Pancreas (tissue), 10 donors: Measurements from ENCODE around the gene ADAT3. TPM values are rescaled to one million over a fixed set of nuclear protein-coding genes. Genes with fewer than 3 reads are reported as not detected.
"Not testable (repeated sequence)": the region's sequence is repeated elsewhere in the genome, so short reads cannot be mapped to it uniquely, and the experiment has no call there.

ENCODE experiments used
- ATAC-seq, 4 donors: fragments of 200-7000 bp; cut with Tn5 transposase; one replicate each; pipeline versions ENCODE4 v1.8.0 to v1.9.1; 2020; ENCODE audit warnings: mild to moderate bottlenecking in 4 of 4, moderate library complexity in 4 of 4
- DNase-seq, 6 donors: peaks; one replicate each; pipeline ENCODE4 v3.0.0-alpha.2; 2020
- FAIRE-seq: peaks from 2 replicates; lab custom pipeline; 2012; peaks lifted over from hg19 to GRCh38; lab: Jason Lieb, UNC
- H3K27ac ChIP-seq, 4 donors: fragments of 200-600 bp; sonication (generic); 1 replicate in 3 of 4; 2 replicates in 1 of 4; pipeline versions ENCODE4 v1.5.0 to v1.8.0; 2020
- H3K27me3 ChIP-seq, 4 donors: fragments of 200-600 bp; one replicate each; pipeline ENCODE4 v1.8.0; 2021
- H3K36me3 ChIP-seq, 3 donors: fragments of 200-600 bp; sonication (generic) in 1 of 3; one replicate each; pipeline versions ENCODE4 v1.5.0 to v1.8.0; 2020 to 2021
- H3K4me1 ChIP-seq, 3 donors: fragments of 200-600 bp; one replicate each; pipeline ENCODE4 v1.8.0; 2021
- H3K4me3 ChIP-seq, 4 donors: fragments of 200-600 bp; sonication (generic) in 2 of 4; one replicate each; pipeline versions ENCODE4 v1.5.0 to v1.8.0; 2020 to 2021
- H3K9me3 ChIP-seq, 4 donors: fragments of 200-600 bp; one replicate each; pipeline ENCODE4 v1.8.0; 2021
- CTCF ChIP-seq, 4 donors: fragments of 200-600 bp; sonication (generic) in 3 of 4; IDR thresholded peaks; one replicate each; pipeline versions ENCODE4 v1.5.0 to v1.8.0; 2021; ENCODE audit warnings: antibody characterized with exemption in 4 of 4
- WGBS, 2 donors: extraction: QIAGEN DNeasy Blood & Tissue Kit; methylation state at CpG; one replicate each; pipeline ENCODE4 v1.1.7; 2013; 5-methylcytosine and 5-hydroxymethylcytosine counted together
- intact Hi-C, 3 donors: fragments of 100-400 bp; cut with DNase I; formaldehyde crosslinking; loops; one replicate each; pipeline versions ENCODE4 v1.11.1 to v1.14.2; 2022
- polyA plus RNA-seq, 2 donors: library from polyadenylated mRNA; stranded (reverse); fragments of 200-250 nt; gene quantifications; one replicate each; pipeline ENCODE4 v1.2.3, GENCODE V29; 2013
- total RNA-seq, 6 donors: library from RNA; stranded (reverse); fragmentation: NEBNext Ultra II Directional in 4 of 6; extraction: Animal tissue kit (Norgen Biotek cat#: 25700) in 4 of 6; gene quantifications; one replicate each; pipeline versions ENCODE4 v1.2.1 to v1.2.4, GENCODE V29; 2021 to 2023
- donor health status: healthy with polysubstance abuse.
- donor health status: DM: no; HTN: no; CAD: no; lungs with moderate emphysema.
- donor health status: DM: no; HTN: no; CAD: no.
- donor health status: control.
- donor health status: control.
- donor health status: Bipolar disorder and iron deficiency.
- donor health status: DM: yes; HTN: yes; CAD: no.
- donor health status: DM: no; HTN: no; CAD: no.
- donor health status: DM: no; HTN: no; CAD: no.
- donor health status: DM: yes; HTN: yes; CAD: no.

ADAT3 gene
- total and polyA plus RNA-seq, 8 donors: 2.0 to 10.1 (median 5.0) TPM

- intact Hi-C loops: no loop called here
- Histone ChIP-seq H3K36me3 (peaks cover 0 to 5% (median 0%) of the 10 kb centered on the region in 3 donors), H3K27ac (peak overlapping the region; percentile 88 to 95 (median 93)), H3K9me3 (no peaks in the 10 kb centered on the region), H3K4me3 (peak overlapping the region; percentile 78 to 99 (median 97)), H3K4me1 (peaks cover 19 to 30% (median 22%) of the 10 kb centered on the region in 3 donors), H3K27me3 (no peaks in the 10 kb centered on the region)
- ATAC-seq (peak; percentile 91 to 95 (median 94)), FAIRE-seq (no peak), DNase-seq (peak; percentile 87 to 96 (median 90))
- no peak for TF ChIP-seq CTCF (IDR thresholded peaks at IDR 0.05)
- 1% methylated on average over 68 to 87 of the region's 87 CpGs for WGBS, 2 donors
Observed at GRCh38 chr19:1875646-1876495, 29.3 kb upstream of the ADAT3 start.

GRCh38 chr19:1876496-1877279, 28.5 kb upstream of the ADAT3 start:
- H3K9me3 ChIP-seq, intact Hi-C loops, FAIRE-seq, H3K36me3 ChIP-seq, H3K27me3 ChIP-seq: not testable (repeated sequence)
- Histone ChIP-seq H3K4me3 (peak overlapping the region; percentile 78 to 99 (median 97)), H3K27ac (peak overlapping the region; percentile 88 to 95 (median 93)), H3K4me1 (peaks cover 11 to 25% (median 16%) of the 10 kb centered on the region in 3 donors)
- WGBS, 2 donors: 49 to 53% methylated on average over 39 to 47 of the region's 53 CpGs
- DNase-seq (peak in 3 of 6 donors; percentile 36 to 67 (median 54)), ATAC-seq (peak in 2 of 4 donors; percentile 4 to 6)

- H3K4me1 ChIP-seq: peaks cover 10 to 25% (median 16%) of the 10 kb centered on the region in 3 donors
- H3K9me3 ChIP-seq, H3K27me3 ChIP-seq, H3K36me3 ChIP-seq, ATAC-seq, H3K4me3 ChIP-seq, DNase-seq, H3K27ac ChIP-seq, FAIRE-seq, intact Hi-C loops: not testable (repeated sequence)
- WGBS, 2 donors: 79% methylated on average over 31 to 38 of the region's 47 CpGs
Observed at GRCh38 chr19:1877280-1877660, 27.9 kb upstream of the ADAT3 start.

DNA sequence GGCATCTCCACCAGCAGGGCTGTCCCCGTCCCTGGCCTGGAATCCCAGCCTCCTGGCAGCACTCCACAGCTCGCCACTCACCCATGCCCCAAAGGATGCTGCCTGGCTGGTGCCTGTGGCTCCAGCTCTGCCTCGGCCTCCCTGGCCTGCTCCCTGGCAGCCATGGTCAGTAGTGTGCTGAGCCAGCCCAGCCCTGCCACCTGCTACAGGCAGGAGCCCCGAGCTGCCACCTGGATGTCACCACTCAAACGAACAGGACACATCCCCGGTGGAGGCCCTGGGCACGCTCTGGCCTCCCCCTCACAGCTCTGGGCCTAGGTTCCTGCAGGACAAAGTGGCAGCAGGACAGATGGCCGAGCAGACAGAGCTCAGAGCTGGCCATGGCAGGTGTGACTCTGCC, 26.6 kb upstream of the ADAT3 start:
- H3K27ac ChIP-seq, H3K9me3 ChIP-seq, H3K4me3 ChIP-seq, ATAC-seq, H3K27me3 ChIP-seq, H3K36me3 ChIP-seq, DNase-seq, intact Hi-C loops, FAIRE-seq: not testable (repeated sequence)
- peaks cover 7 to 23% (median 10%) of the 10 kb centered on the region in 3 donors for H3K4me1 ChIP-seq
- 76 to 80% methylated on average over 7 to 8 of the region's 8 CpGs for WGBS, 2 donors

DNA sequence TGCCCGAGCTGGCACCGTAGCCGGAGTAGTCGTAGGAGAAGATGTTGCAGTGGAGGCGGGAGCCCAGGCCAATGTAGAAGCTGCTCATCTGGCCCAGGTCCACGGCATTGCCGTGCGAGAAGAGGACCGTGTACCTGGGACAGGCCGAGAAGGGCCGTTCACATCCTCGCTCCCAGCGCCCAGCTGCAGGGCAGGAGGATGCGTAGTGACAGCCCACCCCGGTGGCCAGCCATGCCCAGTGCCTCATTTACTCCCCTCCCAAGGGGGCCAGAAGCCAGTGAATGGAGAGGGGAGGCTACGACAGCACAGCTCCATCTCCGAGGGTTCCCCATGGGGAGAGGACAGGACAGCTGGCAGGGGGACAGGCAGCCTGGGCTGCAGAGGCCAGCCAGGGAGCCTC, 25.2 kb upstream of the ADAT3 start:
- H3K4me3 ChIP-seq, H3K36me3 ChIP-seq, FAIRE-seq, H3K27me3 ChIP-seq, intact Hi-C loops, ATAC-seq, H3K27ac ChIP-seq, H3K9me3 ChIP-seq: not testable (repeated sequence)
- DNase-seq: peak in 1 of 6 donors; percentile 74
- WGBS, 2 donors: 85 to 87% methylated on average over 13 to 17 of the region's 17 CpGs
- H3K4me1 ChIP-seq: peaks cover 0 to 18% (median 10%) of the 10 kb centered on the region in 3 donors

DNA sequence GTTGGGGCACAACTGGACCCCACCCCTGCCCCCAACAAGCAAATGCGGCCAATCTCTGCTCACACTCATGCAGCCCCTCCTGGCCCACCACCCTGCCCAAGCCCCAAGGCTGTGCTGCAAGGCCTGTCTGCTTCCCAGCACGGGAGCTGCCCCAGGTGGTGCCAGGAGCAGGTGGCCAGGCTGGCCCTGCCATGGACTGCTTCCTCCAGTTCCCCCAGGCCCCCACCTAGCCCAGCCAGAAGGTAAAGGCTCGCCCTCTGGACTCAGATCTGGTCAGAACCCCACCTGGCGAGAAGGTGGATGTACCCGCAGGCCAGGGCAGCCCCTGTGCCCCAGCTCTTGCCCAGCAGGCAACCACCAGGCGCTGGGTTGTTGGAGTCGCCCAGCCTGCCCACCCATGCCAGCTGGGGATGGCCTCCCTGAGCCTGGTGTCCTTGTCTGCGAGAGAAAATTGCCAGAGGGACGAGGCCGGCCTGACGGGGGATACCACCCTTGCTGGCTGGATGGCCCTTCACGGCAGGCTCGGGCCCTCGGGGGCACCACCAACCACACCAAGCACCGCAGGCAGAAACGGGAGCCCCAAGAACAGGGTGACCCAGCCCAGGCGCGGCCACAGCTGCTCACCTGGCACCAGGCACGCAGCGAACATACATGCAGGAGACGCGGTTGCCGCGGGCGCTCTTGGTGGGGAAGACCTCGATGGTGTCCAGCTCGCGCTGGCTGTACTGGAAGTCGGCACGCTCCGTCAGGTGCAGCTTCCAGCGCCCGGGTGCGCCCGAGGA, 24.4 kb upstream of the ADAT3 start:
- no peak for ATAC-seq
- intact Hi-C loops: no loop called here
- H3K4me3 ChIP-seq: no peak overlapping the region
- TF ChIP-seq CTCF (IDR thresholded peaks at IDR 0.05): no peak
- no peaks in the 10 kb centered on the region for H3K9me3 ChIP-seq
- H3K27ac ChIP-seq: no peak overlapping the region
- WGBS, 2 donors: 88 to 91% methylated on average over 19 to 34 of the region's 35 CpGs
- DNase-seq: peak in 1 of 6 donors; percentile 80
- peaks cover 0 to 18% (median 10%) of the 10 kb centered on the region in 3 donors for H3K4me1 ChIP-seq
- FAIRE-seq: no peak
- peaks cover 0 to 5% (median 0%) of the 10 kb centered on the region in 3 donors for H3K36me3 ChIP-seq
- H3K27me3 ChIP-seq: no peaks in the 10 kb centered on the region

DNA sequence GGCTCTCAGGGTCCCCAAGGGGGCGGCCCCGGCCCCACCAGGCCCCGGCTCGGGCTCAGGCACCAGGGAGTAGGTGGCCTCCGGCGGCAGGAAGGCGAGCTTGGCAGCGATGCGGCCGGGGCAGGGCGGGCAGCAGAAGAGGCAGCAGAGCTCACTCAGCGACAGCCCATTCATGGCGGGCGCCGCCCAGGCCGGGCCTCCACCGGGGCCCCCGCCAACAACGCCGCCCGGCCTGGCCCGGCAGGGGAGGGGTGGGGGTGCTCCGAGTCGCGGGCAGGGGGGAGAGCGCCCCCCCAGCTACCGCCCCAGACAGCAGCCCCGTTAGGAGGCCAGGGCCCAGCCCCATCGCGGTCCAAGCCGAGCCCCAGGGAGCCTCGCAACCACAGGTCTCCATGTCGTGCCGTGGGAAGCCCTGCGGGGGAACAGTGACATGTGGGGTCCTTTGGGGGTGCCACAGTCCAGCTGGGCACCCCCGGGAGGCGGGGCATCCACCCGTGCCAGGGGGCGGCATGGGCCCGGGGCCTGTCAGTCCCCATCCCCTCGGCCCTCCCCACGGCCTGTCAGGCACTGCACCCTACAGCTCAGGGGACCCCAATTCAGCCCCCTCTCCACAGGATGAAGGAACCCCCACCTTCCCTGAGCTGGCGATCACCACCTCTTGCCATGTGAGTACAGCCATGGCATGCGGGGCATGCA, 23.7 kb upstream of the ADAT3 start:
- Histone ChIP-seq H3K27ac (peak overlapping the region in 1 of 4 donors; percentile 28), H3K4me1 (peaks cover 0 to 14% (median 10%) of the 10 kb centered on the region in 3 donors)
- H3K9me3 ChIP-seq, ATAC-seq, H3K27me3 ChIP-seq, DNase-seq, FAIRE-seq, intact Hi-C loops, H3K4me3 ChIP-seq, H3K36me3 ChIP-seq: not testable (repeated sequence)
- WGBS, 2 donors: 73 to 75% methylated on average over 19 to 43 of the region's 44 CpGs
